H9 (cell line): Measurements from ENCODE around the gene TRIAP1. TPM values are rescaled to one million over a fixed set of nuclear protein-coding genes. Genes with fewer than 3 reads are reported as not detected.

Experiments
- DNase-seq: peaks from one replicate; pipeline ENCODE4 v3.0.0-alpha.2; 2017
- H2AFZ ChIP-seq: one replicate; pipeline ENCODE4 v1.6.1; 2013; ENCODE audit warnings: mild to moderate bottlenecking, low read length, control low read depth, moderate library complexity
- H2AK5ac ChIP-seq: 2 replicates; pipeline ENCODE4 v1.6.1; 2013; ENCODE audit warnings: low read length, control low read depth, mixed read lengths; ENCODE audit not compliant: insufficient read length
- H2BK120ac ChIP-seq: one replicate; pipeline ENCODE4 v1.6.1; 2013; ENCODE audit warnings: low read depth, mild to moderate bottlenecking, low read length, control low read depth, inconsistent platforms; ENCODE audit not compliant: poor library complexity, severe bottlenecking
- H2BK12ac ChIP-seq: 2 replicates; pipeline ENCODE4 v1.6.1; 2013; ENCODE audit warnings: low read length, control low read depth, mixed read lengths, low read depth; ENCODE audit not compliant: insufficient read length
- H2BK15ac ChIP-seq: 2 replicates; pipeline ENCODE4 v1.6.1; 2013; ENCODE audit warnings: low read depth, low read length, control low read depth
- H2BK20ac ChIP-seq: one replicate; pipeline ENCODE4 v1.6.1; 2013; ENCODE audit warnings: low read depth, mild to moderate bottlenecking, low read length, control low read depth, inconsistent platforms; ENCODE audit not compliant: poor library complexity, severe bottlenecking
- H2BK5ac ChIP-seq: 2 replicates; pipeline ENCODE4 v1.6.1; 2013; ENCODE audit warnings: low read length, control low read depth, mixed read lengths; ENCODE audit not compliant: insufficient read length
- H3K14ac ChIP-seq: 2 replicates; pipeline ENCODE4 v1.6.1; 2013; ENCODE audit warnings: low read length, control low read depth; ENCODE audit not compliant: insufficient read depth
- H3K18ac ChIP-seq: 2 replicates; pipeline ENCODE4 v1.6.1; 2013; ENCODE audit warnings: low read depth, mild to moderate bottlenecking, mixed read lengths, low read length, control low read depth; ENCODE audit not compliant: insufficient read length
- H3K23ac ChIP-seq: 2 replicates; pipeline ENCODE4 v1.6.1; 2013; ENCODE audit warnings: low read length, control low read depth, mixed read lengths, low read depth; ENCODE audit not compliant: insufficient read length
- H3K23me2 ChIP-seq: 2 replicates; pipeline ENCODE4 v1.6.1; 2013; ENCODE audit warnings: low read depth, mild to moderate bottlenecking, mixed read lengths, low read length, control low read depth; ENCODE audit not compliant: insufficient read length, poor library complexity, severe bottlenecking
- H3K27ac ChIP-seq: 2 replicates; pipeline ENCODE4 v1.5.1; 2013; ENCODE audit warnings: low read length, control low read depth, mixed read lengths, low read depth; ENCODE audit not compliant: insufficient read length
- H3K27me3 ChIP-seq: 2 replicates; pipeline ENCODE4 v1.6.1; 2013; ENCODE audit warnings: low read length, control low read depth, inconsistent platforms; ENCODE audit not compliant: insufficient read depth
- H3K4ac ChIP-seq: 2 replicates; pipeline ENCODE4 v1.6.1; 2013; ENCODE audit warnings: low read depth, mild to moderate bottlenecking, control low read depth, inconsistent platforms, low read length, moderate library complexity
- H3K4me1 ChIP-seq: 2 replicates; pipeline ENCODE4 v1.6.1; 2013; ENCODE audit warnings: low read length, control low read depth, inconsistent platforms; ENCODE audit not compliant: insufficient read depth
- H3K4me2 ChIP-seq: 2 replicates; pipeline ENCODE4 v1.6.1; 2013; ENCODE audit warnings: low read length, control low read depth, mixed read lengths; ENCODE audit not compliant: insufficient read length, insufficient read depth
- H3K56ac ChIP-seq: 2 replicates; pipeline ENCODE4 v1.6.1; 2013; ENCODE audit warnings: low read depth, mild to moderate bottlenecking, mixed read lengths, low read length, control low read depth; ENCODE audit not compliant: insufficient read length
- H3K79me1 ChIP-seq: 2 replicates; pipeline ENCODE4 v1.6.1; 2013; ENCODE audit warnings: low read depth, mild to moderate bottlenecking, moderate library complexity, low read length, control low read depth, inconsistent platforms; ENCODE audit not compliant: insufficient read depth, poor library complexity, severe bottlenecking
- H3K79me2 ChIP-seq: 2 replicates; pipeline ENCODE4 v1.6.1; 2013; ENCODE audit warnings: low read length, control low read depth, inconsistent platforms; ENCODE audit not compliant: insufficient read depth
- H3K9ac ChIP-seq: 2 replicates; pipeline ENCODE4 v1.6.1; 2013; ENCODE audit warnings: low read length, control low read depth, mixed read lengths; ENCODE audit not compliant: insufficient read length; ENCODE audit errors: extremely low read depth
- H3K9me3 ChIP-seq: one replicate; pipeline ENCODE4 v1.6.1; 2013; ENCODE audit warnings: low read depth, low read length, inconsistent platforms; ENCODE audit not compliant: control insufficient read depth
- H3T11ph ChIP-seq: one replicate; pipeline ENCODE4 v1.6.1; 2013; ENCODE audit warnings: mild to moderate bottlenecking, low read length, control low read depth, inconsistent platforms
- H4K20me1 ChIP-seq: one replicate; pipeline ENCODE4 v1.6.1; 2013; ENCODE audit not compliant: control insufficient read depth, insufficient read length, insufficient read depth
- H4K5ac ChIP-seq: 2 replicates; pipeline ENCODE4 v1.6.1; 2013; ENCODE audit warnings: low read depth, mild to moderate bottlenecking, mixed read lengths, low read length, control low read depth; ENCODE audit not compliant: insufficient read length
- H4K8ac ChIP-seq: replicated peaks from 2 replicates; pipeline ENCODE4 v1.6.1; 2013; ENCODE audit warnings: low read length, control low read depth, mixed read lengths, low read depth; ENCODE audit not compliant: insufficient read length
- H4K91ac ChIP-seq: 2 replicates; pipeline ENCODE4 v1.6.1; 2013; ENCODE audit warnings: low read depth, mild to moderate bottlenecking, moderate library complexity, mixed read lengths, low read length, control low read depth; ENCODE audit not compliant: insufficient read length
- H3K27ac Mint-ChIP-seq, 3 experiments: 2 replicates in 2 of 3; 3 replicates in 1 of 3; pipeline ENCODE4 v1.8.0; 2020 to 2021; ENCODE audit warnings: mixed read lengths in 3 of 3, mild to moderate bottlenecking in 1 of 3, moderate library complexity in 1 of 3
- H3K27me3 Mint-ChIP-seq: 2 replicates; pipeline ENCODE4 v1.8.0; 2021; ENCODE audit warnings: low read depth, mild to moderate bottlenecking, moderate library complexity, mixed read lengths
- H3K36me3 Mint-ChIP-seq, 3 experiments: 2 replicates in 2 of 3; 3 replicates in 1 of 3; pipeline ENCODE4 v1.8.0; 2020 to 2021; ENCODE audit warnings: low read depth in 3 of 3, mixed read lengths in 3 of 3; ENCODE audit not compliant: insufficient read depth in 1 of 3
- H3K4me1 Mint-ChIP-seq, 2 experiments: 2 replicates each; pipeline ENCODE4 v1.8.0; 2020; ENCODE audit warnings: mixed read lengths in 2 of 2
- H3K4me3 Mint-ChIP-seq, 2 experiments: 2 replicates in 1 of 2; 3 replicates in 1 of 2; pipeline ENCODE4 v1.8.0; 2020 to 2021; ENCODE audit warnings: mild to moderate bottlenecking in 2 of 2, mixed read lengths in 2 of 2, moderate library complexity in 1 of 2
- H3K9me3 Mint-ChIP-seq, 2 experiments: 2 replicates in 1 of 2; 3 replicates in 1 of 2; pipeline ENCODE4 v1.8.0; 2020; ENCODE audit warnings: mild to moderate bottlenecking in 2 of 2, mixed read lengths in 2 of 2, moderate library complexity in 1 of 2
- WGBS: extraction: QIAGEN DNeasy Blood & Tissue Kit; methylation state at CpG from one replicate; pipeline ENCODE4 v1.1.7; 2013; ENCODE audit warnings: missing lambda C conversion rate, low lambda C conversion rate, mixed read lengths; ENCODE audit not compliant: insufficient read length; ENCODE audit errors: extremely low coverage; 5-methylcytosine and 5-hydroxymethylcytosine counted together
- total RNA-seq: library from RNA; stranded (reverse); gene quantifications from 2 replicates; pipeline ENCODE4 v1.2.1, GENCODE V29; 2021
- TF ChIP-seq, protein P1 (sequence below): fragments of 200-600 bp; sonication (generic); conservative IDR thresholded peaks from 3 replicates; pipeline ENCODE4 v1.8.0; 2021; ENCODE audit warnings: antibody characterized with exemption, mild to moderate bottlenecking

The TRIAP1 gene
- total RNA-seq, 1 experiment from 2014 or later = 70.4 TPM

DNA sequence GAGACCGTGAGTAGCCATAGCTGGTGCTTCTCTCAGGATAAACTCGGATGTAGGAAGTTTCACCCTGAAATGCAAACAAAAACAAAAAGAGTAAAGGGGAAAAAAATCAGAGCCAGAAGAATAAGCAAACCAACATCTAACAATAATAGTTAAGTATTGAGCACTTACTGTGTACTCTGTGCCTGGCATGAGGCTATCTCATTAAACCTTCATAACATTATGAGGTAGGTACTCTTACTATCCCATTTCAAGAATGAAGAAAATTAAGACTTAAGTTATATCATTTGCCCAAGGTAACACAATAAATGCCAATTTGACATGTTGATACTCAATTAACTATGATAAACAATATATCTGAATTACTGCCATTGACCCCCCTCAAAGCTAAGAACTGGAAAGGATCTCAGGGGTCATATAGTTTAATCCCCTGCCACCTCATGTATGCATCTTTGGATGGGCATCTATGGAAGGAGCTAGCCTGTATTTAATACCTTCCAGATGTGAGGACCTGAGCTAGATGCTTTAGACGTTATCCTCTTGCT lies 16.0 kb upstream of the TRIAP1 start:
- no peak overlapping the region for H2BK120ac ChIP-seq
- no peak overlapping the region for H2AFZ ChIP-seq
- no peak overlapping the region for H3K23ac ChIP-seq
- H3K9ac ChIP-seq = no peak overlapping the region
- no peak overlapping the region for H3K14ac ChIP-seq
- peaks cover 5 to 8% of the 10 kb centered on the region in 2 experiments for H3K4me1 Mint-ChIP-seq
- H3K4me3 Mint-ChIP-seq = no peak overlapping the region
- no peaks in the 10 kb centered on the region for H3K27me3 Mint-ChIP-seq
- peak overlapping the region in 1 of 3 experiments; percentile 81; a peak in 1 of 7 replicates for H3K27ac Mint-ChIP-seq
- no peaks in the 10 kb centered on the region for H3K23me2 ChIP-seq
- H4K5ac ChIP-seq = no peak overlapping the region
- peaks cover 59 to 94% (median 84%) of the 10 kb centered on the region in 3 experiments; a peak in 6 of 7 replicates for H3K36me3 Mint-ChIP-seq
- H4K8ac ChIP-seq = no peak overlapping the region
- H3K27me3 ChIP-seq = no peaks in the 10 kb centered on the region
- H3K9me3 ChIP-seq = no peaks in the 10 kb centered on the region
- H3K56ac ChIP-seq = no peak overlapping the region
- H2BK20ac ChIP-seq = no peak overlapping the region
- H3K4ac ChIP-seq = no peak overlapping the region
- H2BK12ac ChIP-seq = no peak overlapping the region
- no peak overlapping the region for H3K4me2 ChIP-seq
- no peak overlapping the region for H3K27ac ChIP-seq
- WGBS = no CpG with 5 or more reads among the region's 3 CpGs
- peaks cover 4% of the 10 kb centered on the region; the same call in 1 of the 2 replicates for H3K79me2 ChIP-seq
- TF ChIP-seq, protein P1, sequence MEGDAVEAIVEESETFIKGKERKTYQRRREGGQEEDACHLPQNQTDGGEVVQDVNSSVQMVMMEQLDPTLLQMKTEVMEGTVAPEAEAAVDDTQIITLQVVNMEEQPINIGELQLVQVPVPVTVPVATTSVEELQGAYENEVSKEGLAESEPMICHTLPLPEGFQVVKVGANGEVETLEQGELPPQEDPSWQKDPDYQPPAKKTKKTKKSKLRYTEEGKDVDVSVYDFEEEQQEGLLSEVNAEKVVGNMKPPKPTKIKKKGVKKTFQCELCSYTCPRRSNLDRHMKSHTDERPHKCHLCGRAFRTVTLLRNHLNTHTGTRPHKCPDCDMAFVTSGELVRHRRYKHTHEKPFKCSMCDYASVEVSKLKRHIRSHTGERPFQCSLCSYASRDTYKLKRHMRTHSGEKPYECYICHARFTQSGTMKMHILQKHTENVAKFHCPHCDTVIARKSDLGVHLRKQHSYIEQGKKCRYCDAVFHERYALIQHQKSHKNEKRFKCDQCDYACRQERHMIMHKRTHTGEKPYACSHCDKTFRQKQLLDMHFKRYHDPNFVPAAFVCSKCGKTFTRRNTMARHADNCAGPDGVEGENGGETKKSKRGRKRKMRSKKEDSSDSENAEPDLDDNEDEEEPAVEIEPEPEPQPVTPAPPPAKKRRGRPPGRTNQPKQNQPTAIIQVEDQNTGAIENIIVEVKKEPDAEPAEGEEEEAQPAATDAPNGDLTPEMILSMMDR = no peak
- no peak overlapping the region for H4K91ac ChIP-seq
- H3K4me1 ChIP-seq = no peaks in the 10 kb centered on the region
- no peak for DNase-seq
- no peaks in the 10 kb centered on the region for H3K9me3 Mint-ChIP-seq
- H3T11ph ChIP-seq = no peak overlapping the region
- H3K18ac ChIP-seq = no peak overlapping the region
- H3K79me1 ChIP-seq = peaks cover 2% of the 10 kb centered on the region
- no peak overlapping the region for H2BK5ac ChIP-seq
- no peak overlapping the region for H2BK15ac ChIP-seq
- H2AK5ac ChIP-seq = no peak overlapping the region
- H4K20me1 ChIP-seq = no peaks in the 10 kb centered on the region
